HepG2 (cell line): ENCODE data around the gene TBC1D21. TPM values are rescaled to one million over a fixed set of nuclear protein-coding genes. Genes with fewer than 3 reads are reported as not detected.

Experiments
- EED ChIP-seq: sonication (generic); formaldehyde crosslinking; IDR thresholded peaks from 2 replicates; pipeline ENCODE4 v1.5.0; 2020; ENCODE audit warnings: mild to moderate bottlenecking, missing genetic modification reagents
- HES4 ChIP-seq: sonication (generic); formaldehyde crosslinking; IDR thresholded peaks from 2 replicates; pipeline ENCODE4 v1.9.0; 2021; ENCODE audit warnings: mild to moderate bottlenecking, missing genetic modification reagents, borderline replicate concordance
- HIC2 ChIP-seq: sonication (generic); formaldehyde crosslinking; IDR thresholded peaks from 2 replicates; pipeline ENCODE4 v1.9.0; 2022; ENCODE audit warnings: low read depth, missing genetic modification reagents
- HMGA1 ChIP-seq: sonication (generic); formaldehyde crosslinking; conservative IDR thresholded peaks from 2 replicates; pipeline ENCODE4 v1.4.0; 2020; ENCODE audit warnings: missing genetic modification reagents
- JUNB ChIP-seq: sonication (generic); formaldehyde crosslinking; IDR thresholded peaks from 2 replicates; pipeline ENCODE4 v1.8.0; 2022; ENCODE audit warnings: missing genetic modification reagents, mild to moderate bottlenecking, borderline replicate concordance
- KDM2A ChIP-seq: sonication (generic); formaldehyde crosslinking; IDR thresholded peaks from 2 replicates; pipeline ENCODE4 v1.4.0; 2020; ENCODE audit warnings: low read depth, missing genetic modification reagents, borderline replicate concordance
- MAX ChIP-seq: IDR thresholded peaks from 2 replicates; pipeline ENCODE4 v1.6.1; 2012; ENCODE audit warnings: inconsistent platforms
- MBNL3 ChIP-seq: fragments of 250-450 bp; sonication (Bioruptor Pico); conservative IDR thresholded peaks from 2 replicates; pipeline ENCODE4 v1.8.0; 2022; ENCODE audit warnings: mild to moderate bottlenecking, inconsistent platforms
- PAXIP1 ChIP-seq: sonication (generic); formaldehyde crosslinking; conservative IDR thresholded peaks from 2 replicates; pipeline ENCODE4 v1.4.0; 2020; ENCODE audit warnings: mild to moderate bottlenecking, missing genetic modification reagents, moderate library complexity
- TIGD3 ChIP-seq: sonication (generic); formaldehyde crosslinking; IDR thresholded peaks from 2 replicates; pipeline ENCODE4 v1.5.1; 2020; ENCODE audit warnings: mild to moderate bottlenecking, missing genetic modification reagents, borderline replicate concordance
- ZGPAT ChIP-seq: IDR thresholded peaks from 2 replicates; pipeline ENCODE4 v1.6.1; 2016; ENCODE audit warnings: mild to moderate bottlenecking
- ZNF12 ChIP-seq: sonication (generic); formaldehyde crosslinking; IDR thresholded peaks from 2 replicates; pipeline ENCODE4 v1.5.0; 2020; ENCODE audit warnings: missing genetic modification reagents
- ZNF263 ChIP-seq: sonication (generic); formaldehyde crosslinking; IDR thresholded peaks from 2 replicates; pipeline ENCODE4 v1.4.0; 2020; ENCODE audit warnings: missing genetic modification reagents
- ZNF326 ChIP-seq: sonication (generic); formaldehyde crosslinking; IDR thresholded peaks from 2 replicates; pipeline ENCODE4 v1.4.0; 2020; ENCODE audit warnings: missing genetic modification reagents, borderline replicate concordance
- ZNF589 ChIP-seq: sonication (generic); formaldehyde crosslinking; conservative IDR thresholded peaks from 2 replicates; pipeline ENCODE4 v1.8.0; 2022; ENCODE audit warnings: mild to moderate bottlenecking, moderate library complexity, missing genetic modification reagents
- ZNF639 ChIP-seq: conservative IDR thresholded peaks from 2 replicates; pipeline ENCODE4 v1.6.1; 2018; ENCODE audit warnings: missing genetic modification reagents
- ZNF740 ChIP-seq: sonication (generic); formaldehyde crosslinking; IDR thresholded peaks from 2 replicates; pipeline ENCODE4 v1.4.0; 2020; ENCODE audit warnings: missing genetic modification reagents
- ZNF816 ChIP-seq: sonication (generic); formaldehyde crosslinking; IDR thresholded peaks from 2 replicates; pipeline ENCODE4 v1.8.0; 2022; ENCODE audit warnings: missing genetic modification reagents, mild to moderate bottlenecking, borderline replicate concordance
- polyA plus RNA-seq, 8 experiments: library from polyadenylated mRNA; depleted of rRNA in 3 of 8; stranded (reverse) in 7 of 8; unstranded in 1 of 8; fragments of >200 nt; fragmentation: Illumina TruSeq in 4 of 8; extraction: Trizol in 4 of 8; gene quantifications; 2 replicates each; pipeline versions ENCODE4 v1.2.1 to v1.2.3, GENCODE V29; 2011 to 2016; ENCODE audit warnings: low read depth in 4 of 8, missing spikeins in 1 of 8, mixed read lengths in 1 of 8; ENCODE audit not compliant: insufficient read depth in 1 of 8
- total RNA-seq, 5 experiments: library from RNA; depleted of rRNA; stranded (reverse); fragments of >200 nt; fragmentation: Illumina TruSeq; extraction: Trizol; gene quantifications; 2 replicates each; pipeline ENCODE4 v1.2.3, GENCODE V29; 2016; ENCODE audit warnings: low read depth in 1 of 5

Gene TBC1D21
- total and polyA plus RNA-seq, 2 of the 13 experiments (the other 11 are each of a cell fraction or from before 2014, with no cell fraction given): not detected

- TF ChIP-seq HIC2 (CRISPR knock-in tag) (0 out of 2 replicates have a peak, but pooled peaks have one; percentile 33), ZNF816 (CRISPR knock-in tag) (no peak), HES4 (CRISPR knock-in tag) (no peak), ZNF12 (no peak), TIGD3 (CRISPR knock-in tag) (no peak), MAX (peak; percentile 14; the same call in 1 of the 2 replicates), ZNF263 (CRISPR knock-in tag) (peak; percentile 80), JUNB (CRISPR knock-in tag) (no peak), HMGA1 (CRISPR knock-in tag) (no peak), PAXIP1 (CRISPR knock-in tag) (no peak; the same call in 1 of the 2 replicates), ZNF740 (CRISPR knock-in tag) (no peak), MBNL3 (no peak), ZGPAT (CRISPR knock-in tag) (0 out of 2 replicates have a peak, but pooled peaks have one; percentile 13), ZNF639 (CRISPR knock-in tag) (no peak), ZNF326 (CRISPR knock-in tag) (no peak), ZNF589 (CRISPR knock-in tag) (no peak), EED (CRISPR knock-in tag) (no peak), KDM2A (0 out of 2 replicates have a peak, but pooled peaks have one; percentile 18)
These were observed 53.0 kb downstream of the TBC1D21 start, which contains the start of gene LOXL1 (continued) for GRCh38 chr15:73926219-73927002.
